Liver (tissue), 9 donors: ENCODE results near the gene ZNF518B. TPM values are rescaled to one million over a fixed set of nuclear protein-coding genes. Genes with fewer than 3 reads are reported as not detected.

ENCODE experiments used
- DNase-seq: peaks from one replicate; pipeline ENCODE4 v3.0.0-alpha.2; 2017; ENCODE audit warnings: low spot score
- H3K27ac ChIP-seq, 2 donors: one replicate each; pipeline ENCODE4 v1.7.0; 2013; ENCODE audit warnings: inconsistent platforms in 2 of 2, low read length in 2 of 2, control low read depth in 1 of 2, low read depth in 1 of 2, mild to moderate bottlenecking in 1 of 2
- H3K27me3 ChIP-seq, 4 donors: one replicate each; pipeline versions ENCODE4 v1.6.1 to v1.7.0; 2013; ENCODE audit warnings: low read length in 3 of 4, inconsistent platforms in 1 of 4, mild to moderate bottlenecking in 1 of 4, moderate library complexity in 1 of 4; ENCODE audit not compliant: control insufficient read depth in 4 of 4, insufficient read depth in 4 of 4
- H3K36me3 ChIP-seq, 4 donors: one replicate each; pipeline versions ENCODE4 v1.6.1 to v1.7.0; 2013; ENCODE audit warnings: low read length in 3 of 4, mild to moderate bottlenecking in 3 of 4, low read depth in 1 of 4, moderate library complexity in 1 of 4; ENCODE audit not compliant: control insufficient read depth in 4 of 4, insufficient read depth in 3 of 4
- H3K4me1 ChIP-seq, 4 donors: one replicate each; pipeline versions ENCODE4 v1.6.1 to v1.7.0; 2013; ENCODE audit warnings: low read length in 3 of 4, mild to moderate bottlenecking in 3 of 4, moderate library complexity in 1 of 4; ENCODE audit not compliant: control insufficient read depth in 4 of 4, insufficient read depth in 4 of 4
- H3K4me3 ChIP-seq, 3 donors: one replicate each; pipeline versions ENCODE4 v1.6.1 to v1.7.0; 2013; ENCODE audit warnings: low read length in 3 of 3, control low read depth in 1 of 3, low read depth in 1 of 3, mild to moderate bottlenecking in 1 of 3
- H3K9ac ChIP-seq, 2 donors: one replicate each; pipeline ENCODE4 v1.7.0; 2013; ENCODE audit warnings: low read length in 2 of 2, mild to moderate bottlenecking in 2 of 2, moderate library complexity in 2 of 2, control low read depth in 1 of 2, low read depth in 1 of 2
- H3K9me3 ChIP-seq, 4 donors: one replicate each; pipeline versions ENCODE4 v1.6.1 to v1.7.0; 2013; ENCODE audit warnings: low read length in 3 of 4; ENCODE audit not compliant: control insufficient read depth in 4 of 4
- ATF3 ChIP-seq: IDR thresholded peaks from 2 replicates; pipeline ENCODE4 v1.6.1; 2016; ENCODE audit warnings: antibody characterized with exemption
- CTCF ChIP-seq: fragments of 150-350 bp; IDR thresholded peaks from 2 replicates; pipeline ENCODE4 v1.5.1; 2017; ENCODE audit warnings: improper control_type of control experiment, low read depth, low read length; ENCODE audit not compliant: missing input control
- EGR1 ChIP-seq, 2 donors: IDR thresholded peaks; 2 replicates each; pipeline ENCODE4 v1.6.1; 2016 to 2018; ENCODE audit warnings: antibody characterized with exemption in 2 of 2, low read depth in 2 of 2
- FOXA1 ChIP-seq: IDR thresholded peaks from 2 replicates; pipeline ENCODE4 v1.6.1; 2016; ENCODE audit warnings: antibody characterized with exemption
- FOXA2 ChIP-seq: IDR thresholded peaks from 2 replicates; pipeline ENCODE4 v1.6.1; 2016; ENCODE audit warnings: antibody characterized with exemption
- GABPA ChIP-seq, 2 donors: IDR thresholded peaks in 1 of 2; conservative IDR thresholded peaks in 1 of 2; 2 replicates each; pipeline ENCODE4 v1.6.1; 2016; ENCODE audit warnings: antibody characterized with exemption in 2 of 2, mild to moderate bottlenecking in 1 of 2, moderate library complexity in 1 of 2
- HNF4A ChIP-seq, 2 donors: conservative IDR thresholded peaks; 2 replicates each; pipeline ENCODE4 v1.6.1; 2016; ENCODE audit warnings: antibody characterized with exemption in 2 of 2, mild to moderate bottlenecking in 2 of 2
- HNF4G ChIP-seq: IDR thresholded peaks from 2 replicates; pipeline ENCODE4 v1.6.1; 2016; ENCODE audit warnings: antibody characterized with exemption
- JUND ChIP-seq, 2 donors: IDR thresholded peaks; 2 replicates each; pipeline ENCODE4 v1.6.1; 2016; ENCODE audit warnings: antibody characterized with exemption in 2 of 2
- MAX ChIP-seq: IDR thresholded peaks from 2 replicates; pipeline ENCODE4 v1.6.1; 2016; ENCODE audit warnings: antibody characterized with exemption
- NR2F2 ChIP-seq: IDR thresholded peaks from 2 replicates; pipeline ENCODE4 v1.6.1; 2016; ENCODE audit warnings: antibody characterized with exemption
- RAD21 ChIP-seq, 2 donors: IDR thresholded peaks; 2 replicates each; pipeline ENCODE4 v1.6.1; 2016; ENCODE audit warnings: antibody characterized with exemption in 2 of 2, mild to moderate bottlenecking in 2 of 2
- REST ChIP-seq: IDR thresholded peaks from 2 replicates; pipeline ENCODE4 v1.6.1; 2016; ENCODE audit warnings: antibody characterized with exemption, mild to moderate bottlenecking
- RXRA ChIP-seq, 2 donors: IDR thresholded peaks; 2 replicates each; pipeline ENCODE4 v1.6.1; 2017 to 2018; ENCODE audit warnings: antibody characterized with exemption in 2 of 2, mild to moderate bottlenecking in 1 of 2
- SP1 ChIP-seq: IDR thresholded peaks from 2 replicates; pipeline ENCODE4 v1.6.1; 2018; ENCODE audit warnings: antibody characterized with exemption, mild to moderate bottlenecking
- TAF1 ChIP-seq: conservative IDR thresholded peaks from 2 replicates; pipeline ENCODE4 v1.6.1; 2016; ENCODE audit warnings: antibody characterized with exemption, mild to moderate bottlenecking
- YY1 ChIP-seq: IDR thresholded peaks from 2 replicates; pipeline ENCODE4 v1.6.1; 2016; ENCODE audit warnings: antibody characterized with exemption, mild to moderate bottlenecking
- ZBTB33 ChIP-seq: IDR thresholded peaks from 2 replicates; pipeline ENCODE4 v1.6.1; 2016; ENCODE audit warnings: antibody characterized with exemption
- WGBS: extraction: QIAGEN DNeasy Blood & Tissue Kit; methylation state at CpG from one replicate; pipeline ENCODE4 v1.1.7; 2013; 5-methylcytosine and 5-hydroxymethylcytosine counted together
- polyA plus RNA-seq, 2 donors: library from polyadenylated mRNA; stranded (reverse) in 1 of 2; unstranded in 1 of 2; fragments of 200-250 nt in 1 of 2; fragments of >200 nt in 1 of 2; fragmentation: Nextera tagmentation in 1 of 2; extraction: Ambion mirVana in 1 of 2; gene quantifications; one replicate each; pipeline versions ENCODE4 v1.2.1 to v1.2.3, GENCODE V29; 2013 to 2015
- total RNA-seq, 2 donors: library from RNA; depleted of rRNA; stranded (reverse); fragments of >200 nt; gene quantifications; one replicate each; pipeline ENCODE4 v1.2.3, GENCODE V29; 2014
- donor health status: healthy.
- donor health status: healthy.
- donor health status: healthy.
- donor health status: healthy.
- donor health status: healthy.

ZNF518B gene
- total and polyA plus RNA-seq, 4 donors: 1.4 to 15.0 (median 6.9) TPM

GRCh38 chr4:10502717-10503116 is 45.5 kb upstream of the ZNF518B start:
- Histone ChIP-seq H3K36me3 (no peaks in the 10 kb centered on the region), H3K4me1 (no peaks in the 10 kb centered on the region), H3K9me3 (no peaks in the 10 kb centered on the region), H3K4me3 (no peak overlapping the region), H3K27ac (no peak overlapping the region), H3K9ac (no peak overlapping the region), H3K27me3 (peaks cover 0 to 4% (median 0%) of the 10 kb centered on the region in 4 donors)
- DNase-seq: no peak
- no peak for TF ChIP-seq HNF4G
- TF ChIP-seq EGR1 (IDR thresholded peaks at IDR 0.05; ENCODE audit: low read depth in 2 of 2): no peak
- no peak for TF ChIP-seq RAD21 (IDR thresholded peaks at IDR 0.05)
- no peak for TF ChIP-seq CTCF
- no peak for TF ChIP-seq ATF3
- no peak for TF ChIP-seq RXRA (IDR thresholded peaks at IDR 0.05)
- TF ChIP-seq YY1: no peak
- no peak for TF ChIP-seq JUND (IDR thresholded peaks at IDR 0.05)
- no peak for TF ChIP-seq FOXA1
- no peak for TF ChIP-seq TAF1
- no peak for TF ChIP-seq HNF4A (conservative IDR thresholded peaks at IDR 0.05)
- no peak for TF ChIP-seq NR2F2
- TF ChIP-seq FOXA2: no peak
- TF ChIP-seq MAX: no peak
- no peak for TF ChIP-seq GABPA (IDR thresholded peaks at IDR 0.05 in 1 of 2, conservative IDR thresholded peaks at IDR 0.05 in 1 of 2)
- TF ChIP-seq SP1: no peak
- TF ChIP-seq ZBTB33: no peak
- no peak for TF ChIP-seq REST
- WGBS: 91% methylated on average over 5 of the region's 5 CpGs
